ENCODE results near the gene MYD88. TPM values are rescaled to one million over a fixed set of nuclear protein-coding genes. Genes with fewer than 3 reads are reported as not detected.
A peak's percentile ranks its signal among the peaks of the same experiment; 100 is the strongest.

The MYD88 gene
- polyA plus RNA-seq, 1 donor (not counting 4 experiments of a cell fraction or from before 2014, with no cell fraction given), result 44.0 TPM

DNA sequence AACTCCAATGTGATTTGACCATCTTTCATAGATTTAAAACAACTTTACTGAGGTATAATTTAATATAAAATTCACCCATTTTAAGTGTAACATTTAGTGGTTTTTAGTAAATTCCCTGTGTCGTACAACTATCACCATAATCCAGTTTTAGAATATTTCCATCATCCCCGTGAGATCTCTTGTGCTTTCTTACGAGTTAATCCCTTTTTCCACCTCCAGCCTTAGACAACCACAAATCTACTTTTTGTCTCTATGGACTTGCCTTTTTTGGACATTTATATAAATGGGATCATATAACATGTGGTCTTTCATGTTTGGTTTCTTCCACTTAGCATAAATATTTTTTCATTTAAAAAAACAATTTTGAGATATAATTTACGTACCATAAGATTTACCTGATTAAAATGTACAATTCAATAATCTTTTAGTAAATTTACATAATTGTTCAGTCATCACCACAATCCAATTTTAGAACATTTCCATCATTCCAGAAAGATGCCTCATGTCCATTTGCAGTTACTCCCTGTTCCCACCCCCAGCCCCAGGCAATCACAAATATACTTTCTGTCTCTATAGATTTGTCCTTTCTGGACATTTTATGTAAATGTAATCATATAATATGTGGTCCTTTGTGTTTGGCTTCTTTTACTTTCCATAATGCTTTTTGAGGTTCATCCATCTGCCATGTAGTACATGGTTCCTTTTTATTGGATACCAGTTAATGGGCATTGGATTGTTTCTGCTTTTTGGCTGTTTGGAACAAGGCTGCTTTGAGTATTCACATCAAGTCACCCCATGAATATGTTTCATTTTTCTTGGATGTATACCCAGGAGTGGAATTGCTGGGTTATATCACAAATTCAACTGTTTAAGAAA, 29.9 kb downstream of the MYD88 start:
- no peaks in the 10 kb centered on the region for H3K9me3 ChIP-seq (ENCODE audit: control insufficient read depth, low read depth, low read length)
- H3K79me2 ChIP-seq (ENCODE audit: control insufficient read depth, insufficient read depth, low read length), result peaks cover 73% of the 10 kb centered on the region
- peak overlapping the region; percentile 86 to 89 (median 89) for H3K4me3 ChIP-seq (ENCODE audit: control insufficient read depth in 2 of 3, extremely low read depth in 1 of 3, insufficient read depth in 2 of 3, low read depth in 1 of 3, low read length in 3 of 3)
- H3K9me1 ChIP-seq (ENCODE audit: control insufficient read depth, extremely low read depth, insufficient read depth, low read length), result no peaks in the 10 kb centered on the region
- peaks cover 41% of the 10 kb centered on the region for H3K4me1 ChIP-seq (ENCODE audit: control insufficient read depth, extremely low read depth, insufficient read depth, low read length)
- H3K4me2 ChIP-seq (ENCODE audit: control insufficient read depth, extremely low read depth, insufficient read depth, low read depth, low read length), result peak overlapping the region; percentile 95
- FAIRE-seq, result no peak
- H4K20me1 ChIP-seq (ENCODE audit: control insufficient read depth, extremely low read depth, insufficient read depth, low read length), result no peaks in the 10 kb centered on the region
- dilution Hi-C loops (cut with MboI; ENCODE audit: extremely low pct_ligation_motif_present, low sequenced_read_pairs), result no loop called here
- peak overlapping the region; percentile 99 for H3K27ac ChIP-seq (ENCODE audit: control insufficient read depth, insufficient read depth, low read length)
- H3K9ac ChIP-seq (ENCODE audit: control insufficient read depth, extremely low read depth, insufficient read depth, low read length), result peak overlapping the region; percentile 88
- TF ChIP-seq EZH2 (IDR thresholded peaks at IDR 0.05; ENCODE audit: low read length) (no peak), CTCF (optimal IDR thresholded peaks at IDR 0.05 in 1 of 3, IDR thresholded peaks at IDR 0.05 in 1 of 3, conservative IDR thresholded peaks at IDR 0.05 in 1 of 3; ENCODE audit: extremely low read depth in 1 of 3, insufficient read depth in 2 of 3, low read length in 3 of 3) (no peak)
- H3K27me3 ChIP-seq (ENCODE audit: control insufficient read depth, extremely low read depth, insufficient read depth, low read length), result no peaks in the 10 kb centered on the region
- no peak for DNase-seq (ENCODE audit: low read depth, low spot score)
- no peaks in the 10 kb centered on the region for H3K36me3 ChIP-seq (ENCODE audit: control insufficient read depth in 2 of 2, extremely low read depth in 1 of 2, insufficient read depth in 2 of 2, low read length in 2 of 2)
- H2AFZ ChIP-seq (ENCODE audit: control insufficient read depth, low read length), result no peak overlapping the region

DNA sequence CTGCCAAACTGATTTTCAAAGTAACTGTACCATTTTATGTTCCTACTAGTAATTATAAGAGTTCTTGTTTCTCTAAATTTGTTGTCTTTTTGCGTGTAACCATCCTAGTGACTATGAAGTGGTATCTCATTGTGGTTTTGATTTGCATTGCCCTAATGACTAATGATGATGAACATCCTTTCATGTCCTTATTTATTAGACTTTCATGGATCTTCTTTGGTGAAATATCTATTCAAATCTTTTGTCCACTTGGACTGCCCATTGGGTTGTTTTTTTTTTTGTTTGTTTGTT, 30.5 kb downstream of the MYD88 start:
- H3K9ac ChIP-seq (ENCODE audit: control insufficient read depth, extremely low read depth, insufficient read depth, low read length), result peak overlapping the region; percentile 72
- no peaks in the 10 kb centered on the region for H3K27me3 ChIP-seq (ENCODE audit: control insufficient read depth, extremely low read depth, insufficient read depth, low read length)
- H3K4me3 ChIP-seq (ENCODE audit: control insufficient read depth in 2 of 3, extremely low read depth in 1 of 3, insufficient read depth in 2 of 3, low read depth in 1 of 3, low read length in 3 of 3), result peak overlapping the region; percentile 19 to 89 (median 86)
- dilution Hi-C loops (cut with MboI; ENCODE audit: extremely low pct_ligation_motif_present, low sequenced_read_pairs), result no loop called here
- FAIRE-seq (no peak), DNase-seq (ENCODE audit: low read depth, low spot score) (no peak)
- TF ChIP-seq EZH2 (IDR thresholded peaks at IDR 0.05; ENCODE audit: low read length) (no peak), CTCF (optimal IDR thresholded peaks at IDR 0.05 in 1 of 3, IDR thresholded peaks at IDR 0.05 in 1 of 3, conservative IDR thresholded peaks at IDR 0.05 in 1 of 3; ENCODE audit: extremely low read depth in 1 of 3, insufficient read depth in 2 of 3, low read length in 3 of 3) (no peak)
- H3K36me3 ChIP-seq (ENCODE audit: control insufficient read depth in 2 of 2, extremely low read depth in 1 of 2, insufficient read depth in 2 of 2, low read length in 2 of 2), result no peaks in the 10 kb centered on the region
- H3K79me2 ChIP-seq (ENCODE audit: control insufficient read depth, insufficient read depth, low read length), result peaks cover 79% of the 10 kb centered on the region
- H2AFZ ChIP-seq (ENCODE audit: control insufficient read depth, low read length), result no peak overlapping the region
- H3K27ac ChIP-seq (ENCODE audit: control insufficient read depth, insufficient read depth, low read length), result peak overlapping the region; percentile 99
- no peaks in the 10 kb centered on the region for H3K9me3 ChIP-seq (ENCODE audit: control insufficient read depth, low read depth, low read length)
- no peaks in the 10 kb centered on the region for H4K20me1 ChIP-seq (ENCODE audit: control insufficient read depth, extremely low read depth, insufficient read depth, low read length)
- peaks cover 46% of the 10 kb centered on the region for H3K4me1 ChIP-seq (ENCODE audit: control insufficient read depth, extremely low read depth, insufficient read depth, low read length)
- peak overlapping the region; percentile 95 for H3K4me2 ChIP-seq (ENCODE audit: control insufficient read depth, extremely low read depth, insufficient read depth, low read depth, low read length)
- H3K9me1 ChIP-seq (ENCODE audit: control insufficient read depth, extremely low read depth, insufficient read depth, low read length), result no peaks in the 10 kb centered on the region
